ENCODE results near the gene ZNF132. TPM values are rescaled to one million over a fixed set of nuclear protein-coding genes. Genes with fewer than 3 reads are reported as not detected.
"Not testable (repeated sequence)": the region's sequence is repeated elsewhere in the genome, so short reads cannot be mapped to it uniquely, and the experiment has no call there.

Gene ZNF132
- total and polyA plus RNA-seq, 2 donors, result 2.3 to 11.9 TPM

- no peak for DNase-seq (ENCODE audit: extremely low spot score)
- Histone ChIP-seq H3K36me3 (ENCODE audit: insufficient read depth) (no peaks in the 10 kb centered on the region), H3K4me3 (ENCODE audit: low read depth, low read length) (no peak overlapping the region), H3K27ac (ENCODE audit: low read depth) (no peak overlapping the region), H3K4me1 (ENCODE audit: insufficient read depth) (no peaks in the 10 kb centered on the region)
- 93% methylated on average over 6 of the region's 6 CpGs for WGBS
These were observed 13.8 kb upstream of the ZNF132 start for GRCh38 chr19:58453743-58454142.

DNA sequence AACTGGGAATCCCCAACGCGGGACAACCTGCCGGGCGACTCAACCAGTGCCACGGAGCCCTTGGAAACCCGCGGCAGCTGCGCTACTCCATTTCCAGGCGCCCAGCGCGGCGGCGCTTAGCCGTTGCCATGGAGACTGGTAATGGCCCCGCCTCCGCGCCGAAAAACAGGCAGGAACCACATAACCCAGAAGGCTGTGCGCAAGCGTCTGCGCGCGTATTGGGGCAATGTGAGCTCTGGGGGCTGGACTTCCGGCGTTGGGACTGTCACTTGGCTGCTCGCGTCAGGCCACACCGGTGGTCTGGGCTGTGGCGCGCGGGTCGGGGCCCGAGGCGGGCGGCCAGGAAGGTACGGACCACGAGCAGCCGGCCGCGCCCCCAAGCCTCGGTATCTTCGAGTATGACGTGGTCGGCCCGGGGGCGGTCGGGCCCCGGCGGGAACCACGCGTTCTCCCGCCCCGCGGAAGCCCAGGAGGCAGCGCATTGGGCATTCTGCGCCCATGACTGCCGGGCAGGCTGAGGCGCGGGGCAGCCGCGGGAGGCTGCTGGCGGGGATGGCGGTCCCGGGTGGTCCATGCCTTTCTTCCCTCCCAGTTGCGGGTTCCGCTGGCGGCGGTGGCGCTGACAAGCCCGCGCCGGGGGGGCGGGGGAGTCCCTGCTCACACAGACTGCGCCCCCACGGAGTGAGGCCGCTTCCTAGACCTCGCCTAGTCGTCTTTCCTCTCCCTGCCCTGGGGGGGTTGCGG is 11.6 kb upstream of the ZNF132 start, which contains the start of gene ZNF324B:
TSS of gene ZNF324B (plus strand) at position 265 of the 744 bp plus-strand sequence. CDS start 2,080 bp downstream, outside the sequence.
- Histone ChIP-seq H3K36me3 (ENCODE audit: insufficient read depth) (no peaks in the 10 kb centered on the region), H3K4me1 (ENCODE audit: insufficient read depth) (no peaks in the 10 kb centered on the region), H3K27ac (ENCODE audit: low read depth) (no peak within 1 kb of the TSS), H3K4me3 (ENCODE audit: low read depth, low read length) (peak within 1 kb of the TSS; percentile 67)
- DNase-seq (ENCODE audit: extremely low spot score), result peak; percentile 92
- WGBS, result under 1% methylated on average over 79 of the region's 79 CpGs

- H3K4me3 ChIP-seq (ENCODE audit: low read depth, low read length), result peak overlapping the region; percentile 67
- 6% methylated on average over 11 of the region's 11 CpGs for WGBS
- H3K4me1 ChIP-seq (ENCODE audit: insufficient read depth), result no peaks in the 10 kb centered on the region
- H3K27ac ChIP-seq (ENCODE audit: low read depth), result no peak overlapping the region
- no peaks in the 10 kb centered on the region for H3K36me3 ChIP-seq (ENCODE audit: insufficient read depth)
- no peak for DNase-seq (ENCODE audit: extremely low spot score)
These were observed 11.0 kb upstream of the ZNF132 start for GRCh38 chr19:58450856-58451357.

DNA sequence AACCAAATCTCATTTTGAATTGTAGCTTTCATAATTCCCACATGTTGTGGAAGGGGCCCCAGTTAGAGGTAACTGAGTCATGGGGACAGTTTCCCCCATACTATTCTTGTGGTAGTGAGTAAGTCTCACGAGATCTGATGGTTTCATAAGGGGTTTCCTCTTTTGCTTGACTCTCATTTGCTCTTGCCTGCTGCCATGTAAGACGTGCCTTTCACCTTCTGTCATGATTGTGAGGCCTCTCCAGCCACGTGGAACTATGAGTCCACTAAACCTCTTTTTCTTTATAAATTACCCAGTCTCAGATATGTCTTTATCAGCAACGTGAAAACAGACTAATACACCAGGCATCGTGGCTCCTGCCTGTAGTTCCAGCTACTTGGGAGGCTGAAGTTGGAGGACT is 10.0 kb upstream of the ZNF132 start:
- not testable (repeated sequence) for H3K36me3 ChIP-seq (ENCODE audit: insufficient read depth); H3K4me1 ChIP-seq (ENCODE audit: insufficient read depth); H3K4me3 ChIP-seq (ENCODE audit: low read depth, low read length); H3K27ac ChIP-seq (ENCODE audit: low read depth); DNase-seq (ENCODE audit: extremely low spot score)
- WGBS, result 60% methylated on average over 5 of the region's 5 CpGs

DNA sequence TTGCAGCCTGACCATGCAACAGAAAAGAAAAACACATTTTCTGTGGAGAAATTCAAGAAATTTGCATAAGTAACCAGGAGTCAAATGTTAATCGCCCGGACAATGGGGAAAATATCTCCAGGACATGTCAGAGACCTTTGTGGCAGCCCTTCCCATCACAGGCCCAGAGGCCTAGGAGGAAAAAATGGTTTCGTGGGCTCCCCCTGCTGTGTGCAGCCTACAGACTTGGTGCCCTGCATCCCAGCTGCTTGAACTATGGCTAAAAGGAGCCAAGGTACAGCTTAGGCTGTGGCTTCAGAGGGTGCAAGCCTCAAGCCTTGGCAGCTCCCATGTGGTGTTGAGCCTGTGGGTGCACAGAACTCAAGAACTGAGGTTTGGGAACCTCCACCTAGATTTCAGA is 8.9 kb upstream of the ZNF132 start:
- H3K4me3 ChIP-seq (ENCODE audit: low read depth, low read length); H3K27ac ChIP-seq (ENCODE audit: low read depth); DNase-seq (ENCODE audit: extremely low spot score); H3K4me1 ChIP-seq (ENCODE audit: insufficient read depth); H3K36me3 ChIP-seq (ENCODE audit: insufficient read depth): not testable (repeated sequence)
- WGBS, result 63% methylated on average over 3 of the region's 3 CpGs

GRCh38 chr19:58442986-58443385 is 3.0 kb upstream of the ZNF132 start:
- H3K4me3 ChIP-seq (ENCODE audit: low read depth, low read length); H3K36me3 ChIP-seq (ENCODE audit: insufficient read depth); H3K27ac ChIP-seq (ENCODE audit: low read depth); DNase-seq (ENCODE audit: extremely low spot score); H3K4me1 ChIP-seq (ENCODE audit: insufficient read depth): not testable (repeated sequence)
- 91% methylated on average over 7 of the region's 7 CpGs for WGBS

DNA sequence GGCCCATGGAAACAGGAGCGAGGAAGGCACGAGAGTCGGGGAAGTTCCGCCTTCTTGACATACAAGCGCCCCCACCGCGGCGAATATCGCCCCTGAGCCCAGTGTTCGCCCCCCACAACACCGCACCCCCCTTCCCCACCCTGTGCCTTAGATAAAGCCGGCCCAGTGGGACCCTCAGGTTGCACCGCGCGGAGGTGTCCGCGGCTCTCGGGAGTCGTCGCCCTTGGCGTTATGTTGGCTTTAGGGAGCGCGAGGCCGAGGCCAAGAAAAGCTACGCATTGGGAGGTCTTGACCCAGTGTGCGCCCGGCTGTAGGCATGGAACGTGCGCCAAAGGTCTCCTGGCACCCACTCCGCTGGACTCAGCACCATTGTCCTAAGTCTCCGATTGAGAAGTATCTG is 603 bp upstream of the ZNF132 start:
- Histone ChIP-seq H3K27ac (ENCODE audit: low read depth) (no peak overlapping the region), H3K36me3 (ENCODE audit: insufficient read depth) (peaks cover 6% of the 10 kb centered on the region), H3K4me1 (ENCODE audit: insufficient read depth) (no peaks in the 10 kb centered on the region), H3K4me3 (ENCODE audit: low read depth, low read length) (peak overlapping the region; percentile 50)
- DNase-seq (ENCODE audit: extremely low spot score), result no peak
- WGBS, result 11% methylated on average over 31 of the region's 31 CpGs

DNA sequence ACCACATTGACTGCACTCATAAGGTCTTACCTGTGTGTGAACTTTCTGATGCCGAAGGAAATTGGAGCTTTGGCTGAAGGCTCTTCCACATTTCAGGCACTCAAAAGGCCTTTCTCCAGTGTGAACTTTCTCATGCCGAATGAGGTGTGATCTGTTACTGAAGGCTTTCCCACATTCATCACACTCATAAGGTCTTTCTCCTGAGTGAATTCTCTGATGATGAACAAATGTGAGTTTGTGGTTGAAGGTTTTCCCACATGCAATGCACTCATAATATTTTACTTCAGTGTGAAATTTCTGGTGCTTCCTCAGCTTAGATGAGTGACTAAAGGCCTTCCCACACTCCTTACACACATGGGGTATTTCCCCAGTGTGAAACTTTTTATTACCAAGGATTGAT is 5.7 kb downstream of the ZNF132 start:
- DNase-seq (ENCODE audit: extremely low spot score), result no peak
- Histone ChIP-seq H3K4me1 (ENCODE audit: insufficient read depth) (no peaks in the 10 kb centered on the region), H3K36me3 (ENCODE audit: insufficient read depth) (peaks cover 20% of the 10 kb centered on the region), H3K4me3 (ENCODE audit: low read depth, low read length) (no peak overlapping the region), H3K27ac (ENCODE audit: low read depth) (no peak overlapping the region)
- 96% methylated on average over 2 of the region's 2 CpGs for WGBS

- DNase-seq (ENCODE audit: extremely low spot score), result no peak
- Histone ChIP-seq H3K4me1 (ENCODE audit: insufficient read depth) (no peaks in the 10 kb centered on the region), H3K36me3 (ENCODE audit: insufficient read depth) (peaks cover 11% of the 10 kb centered on the region), H3K4me3 (ENCODE audit: low read depth, low read length) (no peak overlapping the region), H3K27ac (ENCODE audit: low read depth) (no peak overlapping the region)
These were observed 10.2 kb downstream of the ZNF132 start for GRCh38 chr19:58429745-58430144.

DNA sequence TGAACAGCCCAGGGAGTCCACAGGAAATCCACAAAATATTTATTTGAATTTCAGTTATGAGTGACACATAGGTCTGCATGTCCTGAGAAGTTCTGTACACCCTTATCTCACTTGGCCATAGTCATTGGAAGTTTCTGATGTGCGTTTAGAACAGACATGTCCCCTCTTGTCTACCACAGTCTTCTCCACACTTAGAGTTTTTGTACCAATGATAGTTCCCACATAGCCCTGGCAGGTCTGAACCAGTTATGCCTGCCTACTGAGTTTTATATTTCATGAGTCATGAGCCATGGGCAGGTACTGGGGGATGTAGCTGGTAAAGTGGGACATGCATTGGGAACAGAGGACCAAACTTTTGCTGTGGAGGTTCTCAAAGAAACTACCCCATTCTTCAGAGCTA is 11.3 kb downstream of the ZNF132 start:
- no peak for DNase-seq (ENCODE audit: extremely low spot score)
- 54% methylated on average over 1 of the region's 1 CpG for WGBS
- no peak overlapping the region for H3K27ac ChIP-seq (ENCODE audit: low read depth)
- no peaks in the 10 kb centered on the region for H3K4me1 ChIP-seq (ENCODE audit: insufficient read depth)
- no peak overlapping the region for H3K4me3 ChIP-seq (ENCODE audit: low read depth, low read length)
- peaks cover under 1% of the 10 kb centered on the region for H3K36me3 ChIP-seq (ENCODE audit: insufficient read depth)

DNA sequence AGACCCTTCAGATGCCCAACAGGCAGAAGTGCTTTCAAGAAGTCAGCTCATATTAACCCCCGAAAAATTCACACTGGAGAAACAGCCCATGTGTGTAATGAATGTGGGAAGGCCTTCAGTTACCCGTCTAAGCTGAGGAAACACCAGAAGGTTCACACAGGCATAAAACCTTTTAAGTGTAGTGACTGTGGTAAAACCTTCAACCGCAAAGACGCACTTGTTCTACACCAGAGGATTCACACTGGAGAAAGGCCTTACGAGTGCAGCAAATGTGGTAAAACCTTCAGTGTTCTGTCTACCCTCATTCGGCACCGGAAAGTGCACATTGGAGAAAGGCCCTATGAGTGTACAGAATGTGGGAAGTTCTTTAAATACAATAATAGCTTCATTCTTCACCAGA is 22.9 kb downstream of the ZNF132 start:
- no peaks in the 10 kb centered on the region for H3K4me1 ChIP-seq (ENCODE audit: insufficient read depth)
- H3K27ac ChIP-seq (ENCODE audit: low read depth), result no peak overlapping the region
- no peak overlapping the region for H3K4me3 ChIP-seq (ENCODE audit: low read depth, low read length)
- H3K36me3 ChIP-seq (ENCODE audit: insufficient read depth), result peaks cover 8% of the 10 kb centered on the region
- DNase-seq (ENCODE audit: extremely low spot score), result no peak
- WGBS, result 98% methylated on average over 7 of the region's 7 CpGs

- no peak overlapping the region for H3K27ac ChIP-seq (ENCODE audit: low read depth)
- no peak for DNase-seq (ENCODE audit: extremely low spot score)
- 99% methylated on average over 5 of the region's 5 CpGs for WGBS
- H3K36me3 ChIP-seq (ENCODE audit: insufficient read depth), result peaks cover 8% of the 10 kb centered on the region
- H3K4me3 ChIP-seq (ENCODE audit: low read depth, low read length), result no peak overlapping the region
- H3K4me1 ChIP-seq (ENCODE audit: insufficient read depth), result no peaks in the 10 kb centered on the region
These were observed 23.3 kb downstream of the ZNF132 start for GRCh38 chr19:58416604-58417003.

GRCh38 chr19:58409010-58409790 is 30.8 kb downstream of the ZNF132 start:
- Histone ChIP-seq H3K4me3 (ENCODE audit: low read depth, low read length) (peak overlapping the region; percentile 80), H3K4me1 (ENCODE audit: insufficient read depth) (no peaks in the 10 kb centered on the region), H3K36me3 (ENCODE audit: insufficient read depth) (no peaks in the 10 kb centered on the region), H3K27ac (ENCODE audit: low read depth) (no peak overlapping the region)
- no peak for DNase-seq (ENCODE audit: extremely low spot score)
- 3% methylated on average over 34 of the region's 34 CpGs for WGBS
